Stimulated activated naive CD4-positive, alpha-beta T cell (primary cell): ENCODE measurements around the gene PLB1.
"Not testable (repeated sequence)": the region's sequence is repeated elsewhere in the genome, so short reads cannot be mapped to it uniquely, and the experiment has no call there.

Experiments
- DNase-seq, 6 experiments: peaks; one replicate each; lab custom pipeline; 2025; lab: John Stamatoyannopoulos, UW

Gene PLB1

DNA sequence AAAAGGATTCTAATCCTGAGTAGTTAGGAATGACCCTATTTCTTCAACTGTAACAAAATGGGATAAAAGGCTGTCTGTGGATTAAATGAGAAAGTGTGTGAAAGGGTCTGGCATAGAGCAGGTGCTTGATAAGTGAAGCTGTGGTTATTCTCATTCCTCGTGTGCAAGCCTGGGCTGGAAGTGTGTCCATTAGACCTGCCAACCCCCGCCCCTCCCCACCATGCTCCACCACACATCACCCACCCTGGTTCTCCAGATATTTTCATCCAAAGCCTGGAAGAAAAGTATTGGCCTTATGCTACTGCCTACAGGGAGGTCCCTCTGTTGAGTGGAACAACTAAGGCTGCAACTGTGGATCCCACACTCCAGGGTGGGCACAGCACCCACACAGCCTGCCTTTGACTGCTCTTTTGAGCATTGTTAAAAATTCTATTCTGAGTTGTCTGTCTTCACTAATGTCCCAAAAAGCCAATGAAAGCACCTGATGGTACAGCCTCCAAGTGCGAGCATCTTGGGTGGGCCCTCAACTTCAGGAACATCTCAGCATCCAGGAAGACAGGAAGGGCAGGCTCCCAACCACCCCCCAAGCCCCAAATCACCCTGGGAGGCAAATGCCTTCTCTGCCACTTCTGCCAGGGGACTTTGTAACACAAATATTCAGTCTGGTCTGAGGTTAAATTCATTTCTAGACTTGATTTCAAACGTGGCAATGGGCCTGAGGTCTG, 153.0 kb downstream of the PLB1 start:
- DNase-seq, result no peak

DNA sequence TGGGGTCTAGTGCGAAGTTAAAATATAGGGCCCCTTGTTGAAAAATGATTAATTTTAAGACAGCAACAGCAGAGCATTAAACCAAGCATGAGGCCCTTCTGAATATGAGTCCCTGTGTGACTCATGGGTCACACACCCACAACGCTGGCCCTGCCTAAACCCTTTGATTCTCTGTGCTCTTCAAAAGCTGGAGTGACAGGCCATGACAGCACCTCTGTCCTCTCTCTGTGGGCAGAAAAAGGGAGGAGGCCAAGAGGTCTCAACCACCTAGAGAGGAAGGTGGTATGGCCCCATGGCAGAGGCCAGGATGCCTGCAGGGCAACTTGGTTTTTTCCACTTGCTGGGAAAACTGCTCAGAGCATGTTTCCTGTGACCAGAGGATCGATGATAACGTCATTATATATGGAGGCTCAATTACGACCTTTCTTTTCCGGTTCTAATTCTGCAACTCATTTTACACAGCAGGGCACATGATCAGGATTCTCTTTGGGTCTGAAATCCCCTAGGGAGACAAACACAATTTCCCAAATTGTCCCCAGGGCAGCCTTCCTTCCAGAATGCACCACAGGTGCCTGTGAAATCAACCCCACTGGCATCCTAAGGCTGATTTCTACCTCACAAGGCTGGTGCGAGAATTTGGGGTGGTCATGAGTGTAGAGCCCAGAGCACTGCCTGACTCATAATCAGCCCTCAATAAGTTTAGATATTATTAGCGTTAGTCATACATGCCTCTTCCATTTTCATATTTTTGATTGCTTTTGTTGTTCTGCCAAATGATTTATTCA, 153.8 kb downstream of the PLB1 start:
- DNase-seq, result no peak

- DNase-seq, result no peak
These were observed 154.4 kb downstream of the PLB1 start for GRCh38 chr2:28650266-28650584.

GRCh38 chr2:28652217-28652616, 156.4 kb downstream of the PLB1 start:
- no peak for DNase-seq

GRCh38 chr2:28653892-28654662, 158.2 kb downstream of the PLB1 start:
- DNase-seq, result no peak

DNA sequence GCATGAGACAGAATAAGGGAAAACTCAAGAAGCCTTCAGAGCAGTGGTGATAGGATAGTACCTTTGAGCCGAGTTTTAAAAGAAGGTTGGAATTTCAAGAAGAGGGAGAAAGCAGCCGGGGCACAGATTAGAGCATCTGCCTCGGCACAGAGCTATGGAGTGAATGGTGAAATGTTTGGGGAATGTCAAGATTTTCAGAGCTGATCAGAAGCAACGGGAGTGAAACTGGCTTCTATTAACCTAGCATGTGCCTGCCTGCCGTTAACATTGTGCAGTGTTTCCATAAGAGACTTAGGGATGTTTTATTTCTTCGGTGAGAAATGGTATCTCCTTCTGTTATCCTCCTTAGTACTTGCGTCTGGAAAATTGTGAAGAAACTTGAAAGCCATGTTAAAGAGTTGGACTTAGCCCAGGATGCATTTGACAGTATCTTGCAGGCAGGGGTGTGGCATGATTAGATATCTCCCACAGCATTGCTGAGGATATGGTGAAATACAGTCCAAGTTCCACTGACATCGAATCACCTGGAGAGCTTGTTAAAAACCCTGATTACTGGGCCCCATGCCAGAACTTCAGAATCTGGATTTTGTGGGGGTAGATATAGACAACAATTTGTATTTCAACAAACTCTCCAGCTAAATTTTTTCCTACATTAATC, 158.9 kb downstream of the PLB1 start:
- DNase-seq, result no peak

DNA sequence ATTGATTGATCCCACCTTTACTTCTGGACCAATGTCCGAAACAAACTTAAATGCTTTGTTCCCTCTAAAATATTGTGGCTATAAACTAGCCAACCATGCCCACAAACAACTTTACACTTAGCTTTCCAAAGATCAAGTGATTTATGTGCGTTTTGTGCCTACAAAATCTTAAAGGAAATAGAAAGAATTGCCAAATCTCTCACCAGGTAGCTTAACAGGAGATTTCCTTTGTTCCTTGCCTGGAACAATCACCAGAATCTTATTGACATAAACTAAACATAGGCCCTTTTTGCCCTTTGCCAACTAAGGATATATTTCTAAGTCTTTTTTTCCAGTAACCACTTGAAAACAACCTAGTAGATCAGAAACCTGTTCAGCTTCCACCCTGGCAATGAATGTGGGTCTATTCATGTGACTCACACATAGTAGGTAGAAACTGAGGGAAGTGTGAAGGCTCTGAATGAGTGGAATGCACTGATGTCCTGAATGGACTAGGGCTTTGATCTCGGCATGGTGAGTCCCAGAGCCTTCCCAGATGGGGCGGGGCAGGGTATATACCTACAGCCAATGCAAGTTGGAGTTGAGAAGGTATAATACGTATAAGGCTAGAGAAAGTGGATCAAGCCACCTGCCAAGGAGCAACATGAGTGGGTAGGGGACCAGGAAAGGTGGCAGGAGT, 161.2 kb downstream of the PLB1 start:
- no peak for DNase-seq

DNA sequence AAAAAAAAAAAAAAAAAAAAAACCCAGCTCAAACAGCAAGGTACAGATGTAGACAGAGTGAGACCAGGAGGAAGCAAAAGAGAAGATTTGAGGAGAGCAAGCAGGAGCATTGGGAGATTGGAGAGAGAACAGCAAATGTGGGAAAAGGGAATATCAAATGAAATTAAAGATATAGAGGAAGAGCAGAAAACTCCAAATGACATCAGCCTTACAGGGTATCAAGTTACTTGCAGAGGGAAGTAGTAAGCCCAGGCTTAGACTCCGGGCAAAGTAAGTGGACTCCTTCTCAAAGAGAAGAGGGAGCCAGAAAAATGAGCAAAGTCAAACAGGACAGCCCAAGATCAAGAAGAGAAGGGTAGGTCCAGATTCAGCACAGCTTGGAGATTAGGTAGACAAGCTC, 162.5 kb downstream of the PLB1 start:
- DNase-seq, result no peak

GRCh38 chr2:28659127-28659526, 163.3 kb downstream of the PLB1 start:
- DNase-seq, result no peak

DNA sequence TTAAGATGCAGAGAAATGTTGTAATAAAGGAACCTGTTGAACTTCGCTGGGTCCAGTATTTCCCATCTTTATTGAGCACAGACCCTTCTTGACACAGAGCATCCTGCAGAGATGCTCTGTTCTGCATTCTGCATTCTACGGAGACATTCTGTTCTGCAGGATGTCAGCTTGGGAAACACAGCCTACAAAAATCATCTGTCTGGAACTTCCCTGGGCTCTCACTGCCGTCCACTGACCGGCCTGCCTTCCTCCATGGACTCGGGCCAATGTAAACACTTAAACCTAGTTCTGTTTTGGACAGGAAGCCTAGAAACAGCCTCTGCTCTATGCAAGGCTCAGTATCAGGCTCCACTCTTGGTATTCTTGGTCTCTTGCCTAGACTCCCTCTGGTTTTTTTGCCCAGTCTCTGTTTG, 165.7 kb downstream of the PLB1 start:
- no peak for DNase-seq

- DNase-seq, result no peak
These were observed 166.2 kb downstream of the PLB1 start for GRCh38 chr2:28662044-28662443.

- DNase-seq, result no peak
These were observed 166.8 kb downstream of the PLB1 start for GRCh38 chr2:28662468-28663181.

- no peak for DNase-seq
These were observed 167.5 kb downstream of the PLB1 start for GRCh38 chr2:28663359-28663758.

DNA sequence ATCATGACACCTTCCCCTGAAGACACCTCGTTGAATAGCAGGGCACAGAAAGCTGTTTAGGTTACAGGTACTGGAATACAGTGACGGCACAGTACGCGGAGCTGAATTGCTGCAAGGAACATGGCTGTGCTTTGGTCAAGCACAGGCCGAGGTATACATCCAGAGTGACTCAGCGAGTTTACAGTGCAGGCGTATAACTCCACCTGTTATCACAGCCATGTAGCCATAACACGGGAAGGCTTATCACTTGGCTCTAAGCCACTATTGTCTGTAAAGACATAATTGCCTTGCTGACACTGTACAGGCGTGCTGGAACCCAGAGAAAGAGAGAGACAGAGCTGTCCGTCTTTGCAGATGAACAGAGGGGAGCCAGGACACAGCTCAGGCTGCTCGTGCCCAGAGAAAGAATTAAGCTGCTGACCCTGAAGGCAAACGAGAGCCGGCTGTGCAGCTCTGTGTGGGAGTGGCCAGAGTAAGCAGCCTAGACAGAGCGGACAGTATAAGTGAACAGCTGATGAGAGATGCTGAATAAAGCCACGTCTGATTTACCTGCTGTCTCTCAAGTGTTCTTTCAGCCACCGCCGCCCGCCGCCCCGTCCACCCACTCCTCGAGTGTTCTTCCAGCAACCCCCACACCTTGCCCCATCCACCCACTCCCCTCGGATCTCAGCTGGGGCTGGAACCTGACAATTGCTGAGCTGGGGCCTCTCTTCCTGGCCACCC, 168.4 kb downstream of the PLB1 start:
- DNase-seq, result no peak

DNA sequence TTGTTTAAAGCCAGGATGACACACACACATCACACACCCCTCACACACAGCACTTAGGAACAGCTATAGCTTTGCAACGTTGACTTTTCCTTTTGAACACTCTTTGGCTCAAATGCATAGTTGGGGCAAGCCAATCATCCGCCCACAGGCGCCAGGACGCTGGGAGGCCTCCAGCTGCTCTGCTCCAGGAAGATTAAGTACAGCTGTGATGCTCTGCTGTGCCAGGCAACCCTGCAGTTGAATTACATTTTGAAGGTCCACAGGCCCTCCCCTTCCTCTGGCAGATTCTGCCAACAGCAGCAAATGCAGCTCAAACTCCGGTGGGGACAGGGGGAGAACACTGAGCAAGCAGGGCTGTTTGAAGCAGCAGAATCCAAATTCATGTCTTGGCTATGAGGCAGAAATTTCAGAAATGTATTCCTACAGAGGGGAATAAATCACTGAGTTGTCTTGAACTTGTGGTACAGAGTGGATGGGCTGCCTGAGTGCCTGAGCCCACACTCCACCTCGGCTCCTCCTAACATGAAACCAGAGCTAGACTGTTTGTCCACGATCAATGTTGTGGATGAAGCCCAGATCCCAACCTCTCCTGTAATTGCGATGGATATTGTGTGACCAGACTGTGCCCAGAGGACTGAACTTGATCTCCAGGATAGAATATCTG, 169.3 kb downstream of the PLB1 start:
- no peak for DNase-seq

- not testable (repeated sequence) for DNase-seq
These were observed 170.0 kb downstream of the PLB1 start for GRCh38 chr2:28665811-28666377.

DNA sequence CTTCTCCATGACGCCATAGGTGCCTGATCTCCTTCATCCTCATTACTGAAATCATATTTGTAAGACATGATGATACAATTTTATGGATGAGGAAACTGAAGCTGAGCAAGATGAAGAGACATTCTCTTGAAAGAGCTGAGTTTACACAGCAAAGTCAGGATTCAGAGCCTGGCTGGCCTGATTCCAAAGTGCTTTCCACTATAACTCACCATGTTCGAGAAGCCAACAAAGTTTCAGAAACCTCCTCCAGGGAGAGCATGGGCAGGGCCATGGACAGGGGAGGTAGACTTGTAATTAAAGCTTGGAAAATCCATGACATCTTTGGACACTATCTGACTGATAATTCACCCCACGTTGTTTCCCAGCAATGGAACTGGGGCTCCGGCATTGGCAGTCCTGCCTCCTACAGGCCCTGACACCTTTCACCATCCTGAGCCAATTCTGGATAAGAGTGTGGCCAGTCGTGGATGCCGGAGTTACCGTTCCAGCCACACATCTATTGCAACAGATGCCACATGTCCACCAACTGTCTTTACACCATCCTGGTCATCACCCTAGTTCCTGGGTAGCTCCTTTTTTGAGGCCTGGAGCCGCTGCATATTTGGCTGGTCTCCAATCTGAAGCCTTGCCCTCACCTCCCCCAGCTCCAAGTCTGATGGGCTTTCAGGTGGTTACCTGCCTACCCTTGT, 170.8 kb downstream of the PLB1 start:
- no peak for DNase-seq

DNA sequence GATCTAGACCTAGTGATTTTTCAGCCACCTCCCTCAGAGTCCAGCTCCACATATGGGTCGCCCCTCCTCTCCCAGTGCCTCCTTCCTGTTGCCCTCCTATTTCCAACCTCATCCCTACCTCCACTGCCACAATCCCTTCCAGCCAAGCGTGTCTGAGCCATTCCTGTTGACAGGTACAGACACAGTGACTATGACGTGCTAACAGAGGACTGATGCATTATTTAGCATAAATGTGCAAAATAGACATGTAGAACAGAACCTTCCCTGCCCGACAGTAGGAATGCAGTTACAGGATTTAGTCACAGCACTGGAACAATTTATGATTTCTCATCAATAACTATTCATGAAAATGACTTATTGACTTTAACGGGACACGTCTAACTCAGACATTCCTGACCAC, 171.4 kb downstream of the PLB1 start:
- no peak for DNase-seq
